WTC11 (cell line): ENCODE measurements around the gene SLC39A2. TPM values are rescaled to one million over a fixed set of nuclear protein-coding genes. Genes with fewer than 3 reads are reported as not detected.

Source experiments
- ATAC-seq: fragments of 200-7000 bp; cut with Tn5 transposase; 2 replicates; pipeline ENCODE4 v1.10.0; 2021; ENCODE audit warnings: mild to moderate bottlenecking, moderate library complexity
- CTCF ChIA-PET: fragments of 300-600 bp; sonication (Branson Sonifier 250); formaldehyde crosslinking; loops from one replicate; lab custom pipeline; 2021; ENCODE audit warnings: antibody characterized with exemption; lab: Charles Lee
- POLR2A ChIA-PET: fragments of 350-600 bp; sonication (Branson Sonifier 250); formaldehyde crosslinking; loops from one replicate; lab custom pipeline; 2021; ENCODE audit warnings: antibody characterized with exemption; lab: Charles Lee
- DNase-seq: peaks from one replicate; pipeline ENCODE4 v3.0.0; 2021; ENCODE audit warnings: low spot score
- H3K27ac Mint-ChIP-seq: 2 replicates; pipeline ENCODE4 v1.8.0; 2021; ENCODE audit warnings: mixed read lengths
- H3K27me3 Mint-ChIP-seq: 2 replicates; pipeline ENCODE4 v1.8.0; 2021; ENCODE audit warnings: low read depth, mild to moderate bottlenecking, moderate library complexity, mixed read lengths
- H3K36me3 Mint-ChIP-seq: 2 replicates; pipeline ENCODE4 v1.8.0; 2021; ENCODE audit warnings: mixed read lengths
- H3K4me1 Mint-ChIP-seq: 2 replicates; pipeline ENCODE4 v1.8.0; 2022; ENCODE audit warnings: mixed read lengths
- H3K4me3 Mint-ChIP-seq: 2 replicates; pipeline ENCODE4 v1.8.0; 2021; ENCODE audit warnings: mild to moderate bottlenecking, moderate library complexity, mixed read lengths
- H3K9me3 Mint-ChIP-seq: 2 replicates; pipeline ENCODE4 v1.8.0; 2021; ENCODE audit warnings: mixed read lengths
- ATF3 ChIP-seq: sonication (generic); formaldehyde crosslinking; conservative IDR thresholded peaks from 2 replicates; pipeline ENCODE4 v1.8.1; 2022; ENCODE audit warnings: mild to moderate bottlenecking, missing genetic modification reagents
- CDX4 ChIP-seq: fragments of 250-450 bp; sonication (Bioruptor Pico); IDR thresholded peaks from 2 replicates; pipeline ENCODE4 v1.9.0; 2021; ENCODE audit warnings: moderate library complexity, mild to moderate bottlenecking, inconsistent platforms, borderline replicate concordance
- GTF2I ChIP-seq: fragments of 250-450 bp; sonication (Bioruptor Pico); conservative IDR thresholded peaks from 2 replicates; pipeline ENCODE4 v1.4.0; 2021; ENCODE audit warnings: mild to moderate bottlenecking
- HMGA2 ChIP-seq: fragments of 250-450 bp; sonication (Bioruptor Pico); IDR thresholded peaks from 2 replicates; pipeline ENCODE4 v1.4.0; 2021; ENCODE audit warnings: mild to moderate bottlenecking, moderate library complexity
- IRF2 ChIP-seq: sonication (generic); formaldehyde crosslinking; IDR thresholded peaks from 2 replicates; pipeline ENCODE4 v1.8.0; 2022; ENCODE audit warnings: low read depth, missing genetic modification reagents, borderline replicate concordance
- NFATC4 ChIP-seq: fragments of 250-450 bp; sonication (Bioruptor Pico); IDR thresholded peaks from 2 replicates; pipeline ENCODE4 v1.9.0; 2021; ENCODE audit warnings: mild to moderate bottlenecking
- OVOL2 ChIP-seq: fragments of 250-450 bp; sonication (Bioruptor Pico); IDR thresholded peaks from 2 replicates; pipeline ENCODE4 v1.9.0; 2021; ENCODE audit warnings: mild to moderate bottlenecking, borderline replicate concordance
- RELA ChIP-seq: sonication (generic); formaldehyde crosslinking; IDR thresholded peaks from 2 replicates; pipeline ENCODE4 v1.8.1; 2022; ENCODE audit warnings: missing genetic modification reagents, mild to moderate bottlenecking, borderline replicate concordance
- TEAD4 ChIP-seq: sonication (generic); formaldehyde crosslinking; IDR thresholded peaks from 2 replicates; pipeline ENCODE4 v1.8.0; 2022; ENCODE audit warnings: mild to moderate bottlenecking, missing genetic modification reagents
- ZNF219 ChIP-seq: sonication (generic); formaldehyde crosslinking; IDR thresholded peaks from 2 replicates; pipeline ENCODE4 v1.8.0; 2023; ENCODE audit warnings: missing genetic modification reagents, mild to moderate bottlenecking, borderline replicate concordance
- ZNF263 ChIP-seq: sonication (generic); formaldehyde crosslinking; IDR thresholded peaks from 2 replicates; pipeline ENCODE4 v1.8.1; 2022; ENCODE audit warnings: low read depth, mild to moderate bottlenecking, moderate library complexity, missing genetic modification reagents
- ZNF281 ChIP-seq: sonication (generic); formaldehyde crosslinking; IDR thresholded peaks from 2 replicates; pipeline ENCODE4 v1.8.0; 2023; ENCODE audit warnings: mild to moderate bottlenecking, missing genetic modification reagents
- total RNA-seq: library from RNA; stranded (reverse); gene quantifications from 3 replicates; pipeline ENCODE4 v1.2.3, GENCODE V29; 2021
- TF ChIP-seq, protein P1 (sequence below): sonication (generic); formaldehyde crosslinking; IDR thresholded peaks from 2 replicates; pipeline ENCODE4 v1.8.1; 2022; ENCODE audit warnings: mild to moderate bottlenecking, moderate library complexity, missing genetic modification reagents
- TF ChIP-seq, protein P2 (sequence below): sonication (generic); formaldehyde crosslinking; IDR thresholded peaks from 2 replicates; pipeline ENCODE4 v1.8.1; 2023; ENCODE audit warnings: mild to moderate bottlenecking, missing genetic modification reagents, moderate library complexity
- TF ChIP-seq, protein P3 (sequence below): fragments of 200-600 bp; IDR thresholded peaks from 2 replicates; pipeline ENCODE4 v1.8.0; 2022; ENCODE audit warnings: antibody characterized with exemption

Gene SLC39A2
- total RNA-seq, 1 experiment from 2014 or later, result not detected

DNA sequence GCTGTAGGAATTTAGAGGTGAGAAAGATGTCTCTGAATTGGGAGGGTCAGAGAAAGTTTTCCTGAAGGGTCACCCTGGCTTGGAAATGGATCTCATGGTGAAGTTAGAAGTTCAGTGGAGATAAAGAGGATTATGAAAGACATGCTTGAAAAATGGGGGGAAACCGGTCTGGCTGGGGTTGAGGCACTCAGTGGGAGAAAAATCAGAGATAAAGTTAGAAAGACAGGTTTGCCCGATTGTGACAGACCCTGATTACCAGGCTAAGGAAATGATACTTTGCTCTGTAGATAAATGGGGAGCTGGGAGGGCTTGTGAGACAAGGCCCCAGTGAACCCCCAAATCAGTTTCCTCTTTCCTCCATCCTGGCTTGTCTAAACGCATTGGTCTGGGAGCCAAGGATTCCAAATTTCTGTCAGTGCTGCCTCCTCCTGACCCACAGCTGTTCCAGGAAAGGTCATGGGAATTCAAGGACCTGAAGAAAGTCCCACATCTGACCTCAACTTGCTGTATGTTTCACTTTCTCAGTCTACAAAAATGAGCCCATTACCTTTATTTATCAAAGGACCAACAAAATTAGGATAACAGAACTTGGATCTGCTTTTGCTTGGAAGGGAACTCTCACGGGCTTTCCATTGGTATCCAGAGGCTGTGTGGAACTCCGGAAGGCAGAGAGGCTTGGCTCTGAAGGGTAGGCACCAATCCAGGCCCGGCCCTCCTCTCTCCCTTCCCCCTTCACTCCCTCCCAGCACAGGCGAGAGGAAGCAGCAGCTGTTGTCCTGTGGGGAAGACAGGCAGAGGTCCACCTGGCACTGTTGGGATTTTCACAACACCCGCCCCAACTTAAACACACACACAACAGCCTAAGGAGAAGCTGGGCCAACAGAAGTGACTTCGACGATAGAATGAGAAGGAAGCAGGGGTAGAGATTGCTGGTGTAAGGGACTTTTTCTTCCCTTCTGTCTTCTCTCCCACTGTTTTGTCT lies 39.6 kb downstream of the SLC39A2 start:
- POLR2A ChIA-PET, result interaction anchor here (1.0 to 2.8 kb wide), 3 partner anchors 12 to 64 kb away, joined by 3 to 26 read pairs (median 3); no protein-coding TSS in a partner anchor
- H3K27ac Mint-ChIP-seq, result peak overlapping the region; percentile 49
- ATAC-seq (peak; percentile 97), DNase-seq (peak; percentile 68)
- TF ChIP-seq HMGA2 (CRISPR knock-in tag) (no peak), ZNF219 (CRISPR knock-in tag) (no peak), GTF2I (CRISPR knock-in tag) (no peak), CDX4 (CRISPR knock-in tag) (no peak), ATF3 (CRISPR knock-in tag) (no peak), ZNF281 (CRISPR knock-in tag) (no peak), ZNF263 (CRISPR knock-in tag) (no peak), IRF2 (CRISPR knock-in tag) (no peak), TEAD4 (CRISPR knock-in tag) (no peak), RELA (no peak), OVOL2 (CRISPR knock-in tag) (no peak)
- TF ChIP-seq, protein P1, sequence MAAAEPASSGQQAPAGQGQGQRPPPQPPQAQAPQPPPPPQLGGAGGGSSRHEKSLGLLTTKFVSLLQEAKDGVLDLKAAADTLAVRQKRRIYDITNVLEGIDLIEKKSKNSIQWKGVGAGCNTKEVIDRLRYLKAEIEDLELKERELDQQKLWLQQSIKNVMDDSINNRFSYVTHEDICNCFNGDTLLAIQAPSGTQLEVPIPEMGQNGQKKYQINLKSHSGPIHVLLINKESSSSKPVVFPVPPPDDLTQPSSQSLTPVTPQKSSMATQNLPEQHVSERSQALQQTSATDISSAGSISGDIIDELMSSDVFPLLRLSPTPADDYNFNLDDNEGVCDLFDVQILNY, result no peak
- TF ChIP-seq, protein P2, sequence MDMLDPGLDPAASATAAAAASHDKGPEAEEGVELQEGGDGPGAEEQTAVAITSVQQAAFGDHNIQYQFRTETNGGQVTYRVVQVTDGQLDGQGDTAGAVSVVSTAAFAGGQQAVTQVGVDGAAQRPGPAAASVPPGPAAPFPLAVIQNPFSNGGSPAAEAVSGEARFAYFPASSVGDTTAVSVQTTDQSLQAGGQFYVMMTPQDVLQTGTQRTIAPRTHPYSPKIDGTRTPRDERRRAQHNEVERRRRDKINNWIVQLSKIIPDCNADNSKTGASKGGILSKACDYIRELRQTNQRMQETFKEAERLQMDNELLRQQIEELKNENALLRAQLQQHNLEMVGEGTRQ (CRISPR knock-in tag), result no peak
- CTCF ChIA-PET, result interaction anchor here (1.1 to 7.0 kb wide), 30 partner anchors 7 to 379 kb away, joined by 3 to 670 read pairs (median 15); partner anchors contain the start of genes ARHGEF40, NDRG2, RNASE4 and RNASE8
- peaks cover 26% of the 10 kb centered on the region for H3K4me1 Mint-ChIP-seq
- H3K27me3 Mint-ChIP-seq, result peaks cover 3% of the 10 kb centered on the region; the same call in 1 of the 2 replicates
- peak overlapping the region; percentile 25; the same call in 1 of the 2 replicates for H3K4me3 Mint-ChIP-seq
- H3K36me3 Mint-ChIP-seq, result no peaks in the 10 kb centered on the region
- no peaks in the 10 kb centered on the region for H3K9me3 Mint-ChIP-seq

- no peaks in the 10 kb centered on the region for H3K36me3 Mint-ChIP-seq
- TF ChIP-seq, protein P3, sequence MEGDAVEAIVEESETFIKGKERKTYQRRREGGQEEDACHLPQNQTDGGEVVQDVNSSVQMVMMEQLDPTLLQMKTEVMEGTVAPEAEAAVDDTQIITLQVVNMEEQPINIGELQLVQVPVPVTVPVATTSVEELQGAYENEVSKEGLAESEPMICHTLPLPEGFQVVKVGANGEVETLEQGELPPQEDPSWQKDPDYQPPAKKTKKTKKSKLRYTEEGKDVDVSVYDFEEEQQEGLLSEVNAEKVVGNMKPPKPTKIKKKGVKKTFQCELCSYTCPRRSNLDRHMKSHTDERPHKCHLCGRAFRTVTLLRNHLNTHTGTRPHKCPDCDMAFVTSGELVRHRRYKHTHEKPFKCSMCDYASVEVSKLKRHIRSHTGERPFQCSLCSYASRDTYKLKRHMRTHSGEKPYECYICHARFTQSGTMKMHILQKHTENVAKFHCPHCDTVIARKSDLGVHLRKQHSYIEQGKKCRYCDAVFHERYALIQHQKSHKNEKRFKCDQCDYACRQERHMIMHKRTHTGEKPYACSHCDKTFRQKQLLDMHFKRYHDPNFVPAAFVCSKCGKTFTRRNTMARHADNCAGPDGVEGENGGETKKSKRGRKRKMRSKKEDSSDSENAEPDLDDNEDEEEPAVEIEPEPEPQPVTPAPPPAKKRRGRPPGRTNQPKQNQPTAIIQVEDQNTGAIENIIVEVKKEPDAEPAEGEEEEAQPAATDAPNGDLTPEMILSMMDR, result 0 out of 2 replicates have a peak, but pooled peaks have one; percentile 25
- TF ChIP-seq NFATC4 (CRISPR knock-in tag), result no peak
- TF ChIP-seq, all 79 proteins: peak for 1
- Mint-ChIP-seq H3K4me3 (peak overlapping the region; percentile 25), H3K27me3 (peaks cover 3% of the 10 kb centered on the region; the same call in 1 of the 2 replicates), H3K27ac (peak overlapping the region; percentile 72; the same call in 1 of the 2 replicates), H3K4me1 (peaks cover 26% of the 10 kb centered on the region), H3K9me3 (no peaks in the 10 kb centered on the region)
- POLR2A ChIA-PET, result interaction anchor here (1.0 to 2.8 kb wide), 8 partner anchors 13 to 63 kb away, joined by 3 to 26 read pairs (median 4); partner anchors contain the start of gene ARHGEF40
- DNase-seq, result peak; percentile 33
- CTCF ChIA-PET, result interaction anchor here (0.6 to 7.0 kb wide), 52 partner anchors 8 to 483 kb away, joined by 3 to 670 read pairs (median 6); partner anchors contain the start of genes ARHGEF40, NDRG2, RNASE4 and RNASE8
- ATAC-seq, result peak; percentile 74
Observed at GRCh38 chr14:21039585-21040369, 40.7 kb downstream of the SLC39A2 start.
